WTC11 (cell line): ENCODE measurements around the gene IL10. TPM values are rescaled to one million over a fixed set of nuclear protein-coding genes. Genes with fewer than 3 reads are reported as not detected.

ENCODE experiments used
- ATAC-seq: fragments of 200-7000 bp; cut with Tn5 transposase; 2 replicates; pipeline ENCODE4 v1.10.0; 2021; ENCODE audit warnings: mild to moderate bottlenecking, moderate library complexity
- CTCF ChIA-PET: fragments of 300-600 bp; sonication (Branson Sonifier 250); formaldehyde crosslinking; loops from one replicate; lab custom pipeline; 2021; ENCODE audit warnings: antibody characterized with exemption; lab: Charles Lee
- POLR2A ChIA-PET: fragments of 350-600 bp; sonication (Branson Sonifier 250); formaldehyde crosslinking; loops from one replicate; lab custom pipeline; 2021; ENCODE audit warnings: antibody characterized with exemption; lab: Charles Lee
- DNase-seq: peaks from one replicate; pipeline ENCODE4 v3.0.0; 2021; ENCODE audit warnings: low spot score
- H3K27ac Mint-ChIP-seq: 2 replicates; pipeline ENCODE4 v1.8.0; 2021; ENCODE audit warnings: mixed read lengths
- H3K27me3 Mint-ChIP-seq: 2 replicates; pipeline ENCODE4 v1.8.0; 2021; ENCODE audit warnings: low read depth, mild to moderate bottlenecking, moderate library complexity, mixed read lengths
- H3K36me3 Mint-ChIP-seq: 2 replicates; pipeline ENCODE4 v1.8.0; 2021; ENCODE audit warnings: mixed read lengths
- H3K4me1 Mint-ChIP-seq: 2 replicates; pipeline ENCODE4 v1.8.0; 2022; ENCODE audit warnings: mixed read lengths
- H3K4me3 Mint-ChIP-seq: 2 replicates; pipeline ENCODE4 v1.8.0; 2021; ENCODE audit warnings: mild to moderate bottlenecking, moderate library complexity, mixed read lengths
- H3K9me3 Mint-ChIP-seq: 2 replicates; pipeline ENCODE4 v1.8.0; 2021; ENCODE audit warnings: mixed read lengths
- CREM ChIP-seq: sonication (generic); formaldehyde crosslinking; IDR thresholded peaks from 2 replicates; pipeline ENCODE4 v1.8.1; 2022; ENCODE audit warnings: mild to moderate bottlenecking, missing genetic modification reagents, moderate library complexity
- ETV6 ChIP-seq: sonication (generic); formaldehyde crosslinking; IDR thresholded peaks from 2 replicates; pipeline ENCODE4 v1.8.1; 2022; ENCODE audit warnings: mild to moderate bottlenecking, missing genetic modification reagents
- GABPB1 ChIP-seq: sonication (generic); formaldehyde crosslinking; IDR thresholded peaks from 2 replicates; pipeline ENCODE4 v1.8.1; 2023; ENCODE audit warnings: mild to moderate bottlenecking, missing genetic modification reagents
- IRF2 ChIP-seq: sonication (generic); formaldehyde crosslinking; IDR thresholded peaks from 2 replicates; pipeline ENCODE4 v1.8.0; 2022; ENCODE audit warnings: low read depth, missing genetic modification reagents, borderline replicate concordance
- KAT7 ChIP-seq: sonication (generic); formaldehyde crosslinking; IDR thresholded peaks from 2 replicates; pipeline ENCODE4 v1.8.1; 2023; ENCODE audit warnings: missing genetic modification reagents, mild to moderate bottlenecking, borderline replicate concordance
- NFATC4 ChIP-seq: fragments of 250-450 bp; sonication (Bioruptor Pico); IDR thresholded peaks from 2 replicates; pipeline ENCODE4 v1.9.0; 2021; ENCODE audit warnings: mild to moderate bottlenecking
- NFE2L1 ChIP-seq: sonication (generic); formaldehyde crosslinking; IDR thresholded peaks from 2 replicates; pipeline ENCODE4 v1.8.1; 2023; ENCODE audit warnings: missing genetic modification reagents
- NR2C2 ChIP-seq: sonication (generic); formaldehyde crosslinking; IDR thresholded peaks from 2 replicates; pipeline ENCODE4 v1.8.0; 2022; ENCODE audit warnings: mild to moderate bottlenecking, missing genetic modification reagents
- ZNF263 ChIP-seq: sonication (generic); formaldehyde crosslinking; IDR thresholded peaks from 2 replicates; pipeline ENCODE4 v1.8.1; 2022; ENCODE audit warnings: low read depth, mild to moderate bottlenecking, moderate library complexity, missing genetic modification reagents
- total RNA-seq: library from RNA; stranded (reverse); gene quantifications from 3 replicates; pipeline ENCODE4 v1.2.3, GENCODE V29; 2021
- TF ChIP-seq, protein P1 (sequence below): sonication (generic); formaldehyde crosslinking; IDR thresholded peaks from 2 replicates; pipeline ENCODE4 v1.8.1; 2023; ENCODE audit warnings: mild to moderate bottlenecking, missing genetic modification reagents
- TF ChIP-seq, protein P2 (sequence below): sonication (generic); formaldehyde crosslinking; IDR thresholded peaks from 2 replicates; pipeline ENCODE4 v1.8.1; 2023; ENCODE audit warnings: mild to moderate bottlenecking, missing genetic modification reagents, borderline replicate concordance
- TF ChIP-seq, protein P3 (sequence below): sonication (generic); formaldehyde crosslinking; IDR thresholded peaks from 2 replicates; pipeline ENCODE4 v1.8.1; 2023; ENCODE audit warnings: mild to moderate bottlenecking, missing genetic modification reagents
- TF ChIP-seq, protein P4 (sequence below): sonication (generic); formaldehyde crosslinking; conservative IDR thresholded peaks from 2 replicates; pipeline ENCODE4 v1.8.1; 2022; ENCODE audit warnings: mild to moderate bottlenecking, missing genetic modification reagents
- TF ChIP-seq, protein P5 (sequence below): fragments of 250-450 bp; sonication (Bioruptor Pico); IDR thresholded peaks from 2 replicates; pipeline ENCODE4 v2.1.2; 2022; ENCODE audit warnings: mild to moderate bottlenecking, moderate library complexity
- TF ChIP-seq, protein P6 (sequence below): sonication (generic); formaldehyde crosslinking; IDR thresholded peaks from 2 replicates; pipeline ENCODE4 v1.8.0; 2022; ENCODE audit warnings: mild to moderate bottlenecking, missing genetic modification reagents

Gene IL10
- total RNA-seq, 1 experiment from 2014 or later: not detected

DNA sequence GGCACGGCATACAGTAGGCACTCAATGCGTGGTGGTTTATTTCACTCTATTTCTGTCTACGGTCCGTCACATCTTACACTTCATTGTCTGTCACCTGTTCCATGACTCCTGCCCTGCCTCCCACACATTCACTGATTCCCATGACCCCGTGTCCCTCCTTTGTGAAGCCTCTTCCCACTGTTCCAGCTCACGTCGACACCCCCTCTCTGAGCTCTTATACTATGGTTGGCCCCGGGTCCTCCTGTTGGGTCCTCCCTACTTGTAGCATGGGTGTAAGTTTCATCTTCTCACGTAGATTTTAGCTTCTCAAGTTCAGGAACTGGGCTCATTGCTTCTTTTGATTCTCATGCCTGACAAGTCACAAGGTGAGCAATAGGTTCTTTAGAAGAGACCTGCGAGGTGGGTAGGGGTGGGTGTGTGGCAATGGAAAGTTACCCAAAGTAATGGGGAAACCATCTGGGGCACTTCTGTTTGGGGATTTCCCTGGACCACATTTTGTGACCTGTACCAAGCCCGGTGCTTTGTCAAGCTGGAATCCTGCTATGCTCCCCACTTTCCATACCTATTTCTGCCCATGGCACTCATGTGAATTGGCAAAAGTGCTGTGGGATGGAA is 22.1 kb upstream of the IL10 start (continued):
- TF ChIP-seq, protein P1, sequence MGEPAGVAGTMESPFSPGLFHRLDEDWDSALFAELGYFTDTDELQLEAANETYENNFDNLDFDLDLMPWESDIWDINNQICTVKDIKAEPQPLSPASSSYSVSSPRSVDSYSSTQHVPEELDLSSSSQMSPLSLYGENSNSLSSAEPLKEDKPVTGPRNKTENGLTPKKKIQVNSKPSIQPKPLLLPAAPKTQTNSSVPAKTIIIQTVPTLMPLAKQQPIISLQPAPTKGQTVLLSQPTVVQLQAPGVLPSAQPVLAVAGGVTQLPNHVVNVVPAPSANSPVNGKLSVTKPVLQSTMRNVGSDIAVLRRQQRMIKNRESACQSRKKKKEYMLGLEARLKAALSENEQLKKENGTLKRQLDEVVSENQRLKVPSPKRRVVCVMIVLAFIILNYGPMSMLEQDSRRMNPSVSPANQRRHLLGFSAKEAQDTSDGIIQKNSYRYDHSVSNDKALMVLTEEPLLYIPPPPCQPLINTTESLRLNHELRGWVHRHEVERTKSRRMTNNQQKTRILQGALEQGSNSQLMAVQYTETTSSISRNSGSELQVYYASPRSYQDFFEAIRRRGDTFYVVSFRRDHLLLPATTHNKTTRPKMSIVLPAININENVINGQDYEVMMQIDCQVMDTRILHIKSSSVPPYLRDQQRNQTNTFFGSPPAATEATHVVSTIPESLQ (CRISPR knock-in tag): no peak
- TF ChIP-seq GABPB1 (no peak), KAT7 (CRISPR knock-in tag) (no peak)
- TF ChIP-seq, protein P2, sequence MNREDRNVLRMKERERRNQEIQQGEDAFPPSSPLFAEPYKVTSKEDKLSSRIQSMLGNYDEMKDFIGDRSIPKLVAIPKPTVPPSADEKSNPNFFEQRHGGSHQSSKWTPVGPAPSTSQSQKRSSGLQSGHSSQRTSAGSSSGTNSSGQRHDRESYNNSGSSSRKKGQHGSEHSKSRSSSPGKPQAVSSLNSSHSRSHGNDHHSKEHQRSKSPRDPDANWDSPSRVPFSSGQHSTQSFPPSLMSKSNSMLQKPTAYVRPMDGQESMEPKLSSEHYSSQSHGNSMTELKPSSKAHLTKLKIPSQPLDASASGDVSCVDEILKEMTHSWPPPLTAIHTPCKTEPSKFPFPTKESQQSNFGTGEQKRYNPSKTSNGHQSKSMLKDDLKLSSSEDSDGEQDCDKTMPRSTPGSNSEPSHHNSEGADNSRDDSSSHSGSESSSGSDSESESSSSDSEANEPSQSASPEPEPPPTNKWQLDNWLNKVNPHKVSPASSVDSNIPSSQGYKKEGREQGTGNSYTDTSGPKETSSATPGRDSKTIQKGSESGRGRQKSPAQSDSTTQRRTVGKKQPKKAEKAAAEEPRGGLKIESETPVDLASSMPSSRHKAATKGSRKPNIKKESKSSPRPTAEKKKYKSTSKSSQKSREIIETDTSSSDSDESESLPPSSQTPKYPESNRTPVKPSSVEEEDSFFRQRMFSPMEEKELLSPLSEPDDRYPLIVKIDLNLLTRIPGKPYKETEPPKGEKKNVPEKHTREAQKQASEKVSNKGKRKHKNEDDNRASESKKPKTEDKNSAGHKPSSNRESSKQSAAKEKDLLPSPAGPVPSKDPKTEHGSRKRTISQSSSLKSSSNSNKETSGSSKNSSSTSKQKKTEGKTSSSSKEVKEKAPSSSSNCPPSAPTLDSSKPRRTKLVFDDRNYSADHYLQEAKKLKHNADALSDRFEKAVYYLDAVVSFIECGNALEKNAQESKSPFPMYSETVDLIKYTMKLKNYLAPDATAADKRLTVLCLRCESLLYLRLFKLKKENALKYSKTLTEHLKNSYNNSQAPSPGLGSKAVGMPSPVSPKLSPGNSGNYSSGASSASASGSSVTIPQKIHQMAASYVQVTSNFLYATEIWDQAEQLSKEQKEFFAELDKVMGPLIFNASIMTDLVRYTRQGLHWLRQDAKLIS (CRISPR knock-in tag): no peak

DNA sequence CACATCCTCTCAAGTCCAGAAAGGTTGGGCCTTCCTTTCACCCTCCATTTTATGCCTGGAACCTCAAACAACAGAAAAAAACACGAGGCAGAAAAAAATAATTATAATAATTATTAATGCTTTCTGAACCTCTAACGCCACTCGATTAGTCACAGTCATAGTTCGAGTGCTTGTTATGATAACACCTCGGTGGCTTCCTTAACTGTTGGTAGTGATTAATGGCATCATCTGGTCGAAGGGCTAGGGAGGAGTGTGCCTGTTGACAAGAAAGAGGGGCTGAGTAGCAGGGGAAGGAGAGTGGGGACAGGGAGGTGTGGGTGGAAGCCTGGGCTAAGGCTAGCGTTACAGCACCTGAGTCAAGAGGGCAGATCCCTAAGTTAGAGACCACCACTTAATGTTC is 21.3 kb upstream of the IL10 start:
- Mint-ChIP-seq H3K27ac (no peak overlapping the region), H3K9me3 (no peaks in the 10 kb centered on the region), H3K36me3 (no peaks in the 10 kb centered on the region), H3K27me3 (no peaks in the 10 kb centered on the region), H3K4me3 (no peak overlapping the region), H3K4me1 (no peaks in the 10 kb centered on the region)
- no peak for ATAC-seq
- ChIA-PET CTCF (interaction anchor here (1.1 to 1.3 kb wide), 2 partner anchors 54 to 159 kb away, joined by 3 to 4 read pairs; partner anchors contain the start of gene DYRK3), POLR2A (no interaction called here)
- DNase-seq: no peak
- TF ChIP-seq NR2C2 (no peak), NFE2L1 (CRISPR knock-in tag) (no peak), CREM (CRISPR knock-in tag) (no peak), ETV6 (CRISPR knock-in tag) (no peak)
- TF ChIP-seq, protein P3, sequence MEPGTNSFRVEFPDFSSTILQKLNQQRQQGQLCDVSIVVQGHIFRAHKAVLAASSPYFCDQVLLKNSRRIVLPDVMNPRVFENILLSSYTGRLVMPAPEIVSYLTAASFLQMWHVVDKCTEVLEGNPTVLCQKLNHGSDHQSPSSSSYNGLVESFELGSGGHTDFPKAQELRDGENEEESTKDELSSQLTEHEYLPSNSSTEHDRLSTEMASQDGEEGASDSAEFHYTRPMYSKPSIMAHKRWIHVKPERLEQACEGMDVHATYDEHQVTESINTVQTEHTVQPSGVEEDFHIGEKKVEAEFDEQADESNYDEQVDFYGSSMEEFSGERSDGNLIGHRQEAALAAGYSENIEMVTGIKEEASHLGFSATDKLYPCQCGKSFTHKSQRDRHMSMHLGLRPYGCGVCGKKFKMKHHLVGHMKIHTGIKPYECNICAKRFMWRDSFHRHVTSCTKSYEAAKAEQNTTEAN: no peak
- TF ChIP-seq, protein P4, sequence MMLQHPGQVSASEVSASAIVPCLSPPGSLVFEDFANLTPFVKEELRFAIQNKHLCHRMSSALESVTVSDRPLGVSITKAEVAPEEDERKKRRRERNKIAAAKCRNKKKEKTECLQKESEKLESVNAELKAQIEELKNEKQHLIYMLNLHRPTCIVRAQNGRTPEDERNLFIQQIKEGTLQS (CRISPR knock-in tag): no peak
- TF ChIP-seq, protein P5, sequence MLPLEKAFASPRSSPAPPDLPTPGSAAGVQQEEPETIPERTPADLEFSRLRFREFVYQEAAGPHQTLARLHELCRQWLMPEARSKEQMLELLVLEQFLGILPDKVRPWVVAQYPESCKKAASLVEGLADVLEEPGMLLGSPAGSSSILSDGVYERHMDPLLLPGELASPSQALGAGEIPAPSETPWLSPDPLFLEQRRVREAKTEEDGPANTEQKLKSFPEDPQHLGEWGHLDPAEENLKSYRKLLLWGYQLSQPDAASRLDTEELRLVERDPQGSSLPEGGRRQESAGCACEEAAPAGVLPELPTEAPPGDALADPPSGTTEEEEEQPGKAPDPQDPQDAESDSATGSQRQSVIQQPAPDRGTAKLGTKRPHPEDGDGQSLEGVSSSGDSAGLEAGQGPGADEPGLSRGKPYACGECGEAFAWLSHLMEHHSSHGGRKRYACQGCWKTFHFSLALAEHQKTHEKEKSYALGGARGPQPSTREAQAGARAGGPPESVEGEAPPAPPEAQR (CRISPR knock-in tag): no peak

DNA sequence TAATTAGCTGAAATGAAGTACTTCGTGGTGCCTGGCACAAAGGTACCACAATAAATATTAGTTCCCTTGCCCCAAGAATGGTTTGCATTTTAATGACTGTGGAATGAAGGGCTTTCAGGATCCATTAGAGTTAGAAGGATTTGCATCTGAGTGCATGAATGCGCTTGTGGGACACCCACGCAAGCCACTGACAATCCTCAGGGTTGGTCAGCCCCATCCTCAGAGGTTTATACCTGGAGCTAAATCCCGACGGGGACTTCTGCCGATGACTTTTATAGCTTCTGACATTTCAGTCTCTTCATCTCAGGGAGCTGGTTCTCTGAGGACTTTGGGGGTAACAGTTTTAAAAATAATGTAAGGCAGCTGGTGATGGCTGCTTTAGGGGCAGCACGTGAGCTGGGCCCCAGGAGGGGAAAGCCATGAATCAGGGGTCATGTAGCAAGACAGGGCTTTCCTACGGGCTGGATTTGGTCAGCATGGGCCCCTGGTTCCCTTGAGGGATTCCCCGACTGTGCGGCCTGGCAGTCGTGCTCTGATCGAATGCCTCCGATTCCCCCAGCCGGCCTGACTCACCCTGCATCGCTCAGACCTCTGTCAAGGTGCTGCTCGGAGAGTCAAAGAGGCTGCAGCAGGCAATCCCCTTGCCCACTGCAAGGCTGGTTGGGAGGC is 20.8 kb upstream of the IL10 start:
- Mint-ChIP-seq H3K4me1 (no peaks in the 10 kb centered on the region), H3K27ac (no peak overlapping the region), H3K36me3 (no peaks in the 10 kb centered on the region), H3K27me3 (peaks cover under 1% of the 10 kb centered on the region; the same call in 1 of the 2 replicates), H3K4me3 (no peak overlapping the region), H3K9me3 (no peaks in the 10 kb centered on the region)
- DNase-seq (no peak), ATAC-seq (no peak)
- TF ChIP-seq IRF2 (no peak), NFATC4 (CRISPR knock-in tag) (no peak), ZNF263 (CRISPR knock-in tag) (no peak)
- TF ChIP-seq, protein P6, sequence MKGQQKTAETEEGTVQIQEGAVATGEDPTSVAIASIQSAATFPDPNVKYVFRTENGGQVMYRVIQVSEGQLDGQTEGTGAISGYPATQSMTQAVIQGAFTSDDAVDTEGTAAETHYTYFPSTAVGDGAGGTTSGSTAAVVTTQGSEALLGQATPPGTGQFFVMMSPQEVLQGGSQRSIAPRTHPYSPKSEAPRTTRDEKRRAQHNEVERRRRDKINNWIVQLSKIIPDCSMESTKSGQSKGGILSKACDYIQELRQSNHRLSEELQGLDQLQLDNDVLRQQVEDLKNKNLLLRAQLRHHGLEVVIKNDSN (CRISPR knock-in tag): no peak
- POLR2A ChIA-PET: no interaction called here
- CTCF ChIA-PET: interaction anchor here (1.1 to 1.3 kb wide), 2 partner anchors 54 to 158 kb away, joined by 3 to 4 read pairs; partner anchors contain the start of gene DYRK3
